Dedifferentiated amniotic fluid mesenchymal stem cell (primary cell): Measurements from ENCODE around the gene PIK3R1.

ENCODE experiments used
- DNase-seq: peaks from one replicate; pipeline ENCODE4 v3.0.0-alpha.2; 2016; ENCODE audit errors: extremely low spot score

PIK3R1 gene

DNA sequence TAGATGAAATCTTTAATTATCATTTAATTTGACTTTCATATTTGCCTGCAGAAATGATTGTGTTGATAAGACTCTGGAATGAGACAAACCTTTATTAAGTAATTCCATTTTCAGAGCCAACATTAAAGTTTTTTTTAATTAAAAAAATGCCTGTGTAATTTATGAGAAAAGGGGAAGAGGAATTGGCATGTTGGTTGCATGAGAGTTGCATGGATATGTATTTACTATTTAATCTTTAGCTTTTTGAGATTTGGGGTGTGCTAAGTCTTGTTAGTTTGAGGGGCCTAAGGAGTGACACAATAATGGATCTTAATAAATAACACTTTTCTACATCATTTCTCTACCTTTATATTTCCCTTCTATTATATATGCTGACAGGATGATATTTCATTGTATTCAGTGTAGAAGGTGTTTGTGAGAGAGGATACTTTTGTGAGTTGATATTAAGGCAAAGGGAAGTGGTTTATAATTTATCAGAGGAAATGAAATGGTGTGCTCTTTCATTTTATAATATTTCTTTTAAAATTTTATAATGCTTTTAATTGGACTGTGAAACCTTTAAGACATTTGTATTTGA is 54.9 kb downstream of the PIK3R1 start:
- no peak for DNase-seq

DNA sequence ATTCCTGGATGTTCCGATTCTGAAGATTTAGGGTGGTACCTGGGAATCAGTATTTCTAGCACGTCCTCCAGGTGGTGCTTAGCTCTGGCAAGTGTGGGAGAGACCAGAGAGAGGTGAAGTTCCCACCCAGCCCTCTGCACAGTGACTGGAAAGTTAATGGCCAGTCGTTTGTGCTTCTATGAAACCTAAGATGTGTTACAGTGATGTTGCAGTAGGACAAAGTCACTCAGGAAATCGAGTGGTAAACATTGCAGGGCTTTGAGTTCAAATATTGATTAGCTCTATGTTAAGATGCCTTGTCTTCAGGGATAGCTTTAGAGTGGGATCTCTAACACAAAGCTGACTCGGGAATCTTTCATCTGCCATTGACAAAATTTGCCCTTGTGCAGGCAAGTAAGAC is 55.6 kb downstream of the PIK3R1 start:
- DNase-seq = no peak

DNA sequence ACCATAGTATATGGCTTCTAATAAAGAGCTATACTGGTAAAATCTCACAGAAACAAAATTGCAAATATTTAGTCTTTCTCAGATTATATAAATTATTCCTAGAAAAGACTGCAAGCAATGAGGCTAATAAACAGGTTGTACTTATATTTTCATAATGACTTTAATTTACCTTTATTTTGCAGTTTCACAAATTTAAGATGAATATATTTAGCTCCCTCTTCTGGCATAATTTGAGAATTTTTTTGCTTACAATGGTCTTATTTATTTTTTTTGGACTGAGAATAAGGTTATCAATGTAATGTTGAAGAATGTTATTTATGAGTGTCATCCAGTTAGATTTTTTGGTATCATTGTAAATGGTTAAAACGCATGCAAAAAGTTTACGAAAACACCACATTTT is 56.7 kb downstream of the PIK3R1 start:
- DNase-seq = peak; percentile 63

DNA sequence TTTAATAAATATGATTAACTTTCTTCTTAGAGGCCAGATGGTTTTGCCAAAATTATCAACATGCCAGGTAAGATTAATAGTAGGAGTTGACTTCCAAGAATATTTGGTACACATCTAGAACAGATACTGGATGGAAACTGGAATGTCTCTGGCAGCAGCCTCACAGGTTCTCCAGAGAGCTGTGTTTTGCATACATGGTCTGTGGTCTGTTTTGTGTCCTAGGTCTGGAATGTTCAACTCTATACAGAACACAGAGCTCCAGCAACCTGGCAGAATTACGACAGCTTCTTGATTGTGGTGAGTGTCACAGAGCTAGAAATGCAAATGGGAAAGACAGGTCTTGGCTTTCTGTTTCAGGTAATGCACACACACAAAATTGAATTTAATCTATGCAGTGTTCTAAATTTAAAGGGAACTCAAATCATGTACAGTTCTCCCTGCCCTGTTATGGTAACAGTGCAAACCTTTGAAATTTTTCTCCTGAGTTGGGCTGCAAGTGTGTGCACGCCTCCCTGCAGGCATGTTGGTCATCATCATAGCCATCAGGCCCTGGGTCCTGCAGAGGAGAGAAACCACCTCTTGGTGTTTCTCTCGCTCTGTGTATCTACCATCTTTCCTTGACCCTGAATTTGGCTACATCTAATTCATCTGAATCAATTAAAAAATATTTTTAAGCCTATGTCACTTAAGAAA is 58.3 kb downstream of the PIK3R1 start:
- DNase-seq = no peak

DNA sequence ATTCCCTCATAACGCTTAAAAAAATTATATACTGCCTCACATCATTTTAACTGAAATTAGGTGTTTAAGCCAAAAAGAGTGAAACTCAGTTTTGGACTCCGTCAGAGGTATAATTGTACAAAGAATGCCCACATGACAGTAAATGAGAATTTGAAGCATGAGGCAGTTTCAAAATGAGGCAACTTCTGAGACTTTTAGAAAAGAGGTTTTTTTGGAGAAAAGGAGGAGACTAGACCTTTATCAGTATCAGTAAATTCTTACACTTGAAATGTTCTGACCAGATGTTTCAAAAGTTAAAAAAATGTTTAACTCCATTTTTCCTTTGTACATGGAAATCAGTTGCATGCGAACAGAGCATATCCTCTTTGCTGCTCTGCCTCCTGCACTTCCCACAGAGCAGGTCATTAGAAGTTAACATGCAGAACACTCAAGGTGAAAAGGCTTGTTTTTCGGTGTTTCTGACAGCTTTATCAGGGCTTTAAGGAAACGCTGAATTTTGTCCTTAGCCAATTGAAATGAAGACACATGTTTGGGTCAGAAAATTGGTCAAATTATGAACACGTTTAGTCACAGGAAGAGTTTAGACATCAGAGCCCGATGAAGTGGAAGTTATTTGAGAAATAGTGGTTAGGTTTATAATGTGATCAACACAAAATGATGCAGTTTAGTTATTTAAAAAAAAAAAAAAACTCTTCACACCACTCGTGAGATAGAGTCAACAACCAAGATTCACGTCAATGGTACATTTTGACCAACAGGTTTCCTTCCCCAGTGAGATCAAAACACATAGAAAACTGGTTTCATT is 59.5 kb downstream of the PIK3R1 start:
- no peak for DNase-seq

DNA sequence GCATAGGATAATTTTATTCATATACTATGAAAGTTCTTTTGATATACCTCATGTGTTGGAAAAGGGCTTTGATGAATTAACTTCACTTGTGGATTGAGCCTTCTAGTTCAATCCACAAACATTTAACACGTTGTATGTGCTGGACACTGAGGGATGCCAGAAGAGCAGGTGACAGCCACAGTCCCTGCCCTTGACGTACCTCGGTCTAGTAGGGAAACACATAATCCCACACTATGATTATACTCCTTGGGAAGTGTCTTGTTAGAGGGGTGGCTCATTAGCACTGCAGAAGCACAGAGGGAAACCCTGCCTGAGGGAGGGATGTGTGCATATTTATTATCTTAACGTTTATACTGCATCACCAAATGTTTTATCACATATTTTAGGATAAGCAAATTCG is 61.2 kb downstream of the PIK3R1 start:
- no peak for DNase-seq

DNA sequence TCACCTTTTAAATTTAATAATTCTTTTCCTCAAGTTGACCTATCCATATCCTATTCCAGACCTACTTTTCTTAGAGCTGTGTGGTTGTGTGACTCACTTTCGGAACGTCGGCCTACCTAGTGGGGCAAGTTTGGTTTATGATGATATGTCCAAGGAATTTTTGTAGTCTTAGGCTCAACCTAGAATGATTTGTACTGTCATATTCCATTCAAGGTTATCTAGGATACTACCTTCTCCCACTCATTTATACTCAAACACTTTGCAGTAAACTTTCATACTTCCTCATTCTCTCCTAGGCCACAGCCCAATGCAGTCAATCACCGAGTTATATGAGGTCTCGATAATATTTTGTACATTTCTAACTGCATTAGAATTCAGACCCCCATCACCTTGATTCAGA is 61.9 kb downstream of the PIK3R1 start:
- no peak for DNase-seq

DNA sequence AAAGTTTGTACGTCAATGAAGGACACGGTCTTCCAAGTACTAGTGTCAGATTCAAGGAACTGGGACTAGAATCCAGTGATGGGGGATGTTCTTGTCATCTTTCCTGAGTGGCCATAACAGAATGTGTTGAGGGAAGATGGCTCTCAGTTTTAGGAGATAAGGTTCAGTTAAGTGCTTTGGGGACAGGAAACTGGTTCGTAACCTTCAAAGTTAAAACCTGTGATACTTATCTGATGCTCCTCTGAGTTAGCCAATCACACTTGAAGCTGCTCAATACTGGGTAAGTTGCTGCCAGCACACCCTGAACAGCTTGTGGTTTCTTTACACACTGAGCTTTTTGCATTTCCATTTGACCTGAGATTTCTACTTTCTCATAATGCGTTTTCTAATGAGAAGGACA is 64.4 kb downstream of the PIK3R1 start:
- no peak for DNase-seq

DNA sequence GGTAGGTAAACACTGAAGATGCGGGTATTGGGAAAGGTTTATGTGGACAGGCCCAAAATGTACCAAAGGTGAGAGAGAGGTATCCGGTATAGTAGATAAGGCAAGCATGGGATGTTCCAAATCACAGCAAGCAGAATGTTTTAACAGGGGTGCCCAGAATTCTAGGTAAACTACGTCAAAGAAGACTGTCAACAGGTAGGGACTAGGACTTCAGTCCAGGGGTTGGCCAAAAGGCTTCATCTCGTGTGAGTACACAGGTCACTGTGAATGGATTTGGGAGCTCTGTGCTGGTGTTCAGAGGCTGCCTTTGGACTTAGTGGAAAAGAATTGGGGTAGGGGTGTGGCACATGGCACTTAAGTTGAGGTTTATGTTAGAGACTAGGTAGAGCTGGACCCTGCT is 66.4 kb downstream of the PIK3R1 start:
- DNase-seq = no peak

DNA sequence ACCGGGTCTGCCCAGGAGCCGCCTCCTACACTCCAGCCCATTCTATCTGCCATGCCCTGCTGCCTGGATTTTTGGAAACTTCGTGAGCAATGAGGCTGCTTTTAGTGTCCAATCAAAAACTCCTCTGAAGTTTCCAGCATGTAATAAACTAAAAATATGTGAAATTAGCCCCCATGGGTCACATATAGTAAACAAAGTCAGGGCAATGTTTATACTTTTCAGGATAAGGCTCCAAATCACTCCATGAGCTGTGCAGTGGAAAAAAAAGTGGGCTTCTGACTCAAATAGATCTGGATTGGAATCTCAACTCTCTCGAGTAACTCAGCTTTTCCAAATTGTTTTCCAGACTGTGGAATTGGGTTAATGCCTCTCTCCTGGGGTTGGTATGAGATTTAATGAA is 68.2 kb downstream of the PIK3R1 start:
- no peak for DNase-seq

DNA sequence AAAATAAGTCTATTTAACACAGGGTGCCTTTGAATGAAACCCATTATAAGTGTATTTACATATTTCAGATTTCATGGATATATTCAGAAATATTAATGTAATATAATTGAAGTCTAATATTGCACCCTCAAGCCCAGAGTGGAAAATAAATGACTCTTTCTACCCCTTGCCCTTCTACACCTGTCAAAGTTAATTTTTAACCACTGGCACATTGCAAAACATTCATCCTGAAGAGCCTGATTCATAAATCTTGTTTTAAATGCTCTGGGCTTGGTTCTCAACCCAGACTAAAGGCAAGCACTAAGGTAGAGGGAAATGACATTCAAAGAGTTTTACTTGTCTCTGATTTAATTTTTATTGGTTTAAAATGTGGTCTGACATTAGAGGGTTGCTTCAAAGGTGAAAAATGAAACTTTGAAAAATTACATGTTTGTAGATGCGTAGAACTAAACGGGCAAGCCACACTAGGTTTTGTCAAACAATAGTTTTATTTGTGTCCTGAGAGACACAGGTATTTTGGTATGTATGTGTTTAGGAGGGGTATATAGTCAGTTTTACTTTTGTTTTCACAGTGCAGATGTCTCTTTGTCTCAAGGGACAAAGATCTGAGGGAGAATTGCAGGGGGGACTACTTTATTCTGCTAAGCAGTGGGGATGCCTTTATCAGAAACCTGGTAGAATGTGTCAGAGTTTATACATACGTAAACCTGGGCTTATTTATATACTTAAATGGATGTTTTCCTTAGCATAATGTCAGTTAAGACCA is 69.7 kb downstream of the PIK3R1 start:
- no peak for DNase-seq

DNA sequence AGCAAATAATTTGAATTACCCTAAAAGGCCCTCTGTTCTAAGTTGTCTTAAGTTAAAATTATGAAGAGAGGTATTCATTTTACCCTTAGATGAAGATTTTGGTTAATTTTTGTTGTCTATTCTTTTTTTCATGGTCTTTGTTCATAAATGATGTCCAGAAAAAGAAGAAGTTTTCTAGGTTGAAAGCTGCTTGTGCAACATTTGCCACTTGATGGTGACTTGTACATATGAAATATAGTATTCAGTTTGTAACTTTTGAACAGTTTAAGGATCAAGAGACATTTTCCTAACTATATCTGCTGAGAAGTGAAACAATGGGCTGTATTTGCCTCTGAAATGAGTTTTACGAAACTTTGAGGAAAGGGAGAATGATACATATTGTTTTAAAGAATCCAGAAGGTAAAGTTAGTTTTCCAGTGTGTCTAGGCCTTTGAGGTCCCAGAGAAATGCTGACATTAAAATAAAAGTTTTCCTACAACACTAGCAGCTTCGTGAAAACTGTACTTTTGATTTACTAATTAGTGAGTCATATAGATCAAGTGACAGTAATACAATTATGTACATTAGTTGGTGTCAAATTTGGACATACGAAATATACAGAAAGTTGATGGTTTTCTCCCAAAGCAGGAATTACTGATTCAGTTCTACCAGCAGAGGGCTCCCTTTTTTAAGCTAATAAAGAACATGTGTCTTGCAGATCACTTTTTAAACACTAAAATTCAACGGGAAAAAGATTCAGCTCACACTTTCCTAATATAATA is 70.5 kb downstream of the PIK3R1 start:
- DNase-seq = peak; percentile 80

DNA sequence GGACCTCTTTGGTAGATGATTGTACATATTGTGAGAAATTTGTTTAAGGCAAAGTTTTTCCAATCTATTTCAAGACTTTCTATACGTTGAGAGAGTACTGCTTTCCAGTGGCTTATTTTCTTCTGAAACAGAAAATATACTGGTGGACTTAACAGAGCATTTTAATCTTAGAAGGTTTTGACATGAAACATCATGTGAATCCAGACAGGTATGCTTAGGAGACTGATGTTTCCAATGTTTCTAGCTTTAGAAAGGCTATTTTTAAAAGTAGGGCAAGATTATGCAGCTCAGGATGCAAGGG is 71.0 kb downstream of the PIK3R1 start:
- no peak for DNase-seq

DNA sequence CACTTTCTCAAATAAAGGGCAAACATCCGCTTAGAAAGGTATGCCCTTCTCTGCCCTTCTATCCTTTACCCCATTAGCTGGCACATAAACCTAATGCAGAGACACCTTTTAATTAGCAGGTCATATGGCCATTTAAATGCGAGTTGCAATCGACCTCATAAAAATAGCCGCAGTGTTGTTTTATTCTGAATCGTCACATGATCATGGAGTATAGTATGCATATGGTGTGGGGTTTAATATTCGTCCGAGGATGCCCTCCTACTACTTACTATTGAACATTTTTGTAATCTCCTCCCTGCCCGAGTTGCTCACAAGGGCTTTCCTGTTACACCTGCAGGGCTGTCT is 72.0 kb downstream of the PIK3R1 start:
- no peak for DNase-seq

DNA sequence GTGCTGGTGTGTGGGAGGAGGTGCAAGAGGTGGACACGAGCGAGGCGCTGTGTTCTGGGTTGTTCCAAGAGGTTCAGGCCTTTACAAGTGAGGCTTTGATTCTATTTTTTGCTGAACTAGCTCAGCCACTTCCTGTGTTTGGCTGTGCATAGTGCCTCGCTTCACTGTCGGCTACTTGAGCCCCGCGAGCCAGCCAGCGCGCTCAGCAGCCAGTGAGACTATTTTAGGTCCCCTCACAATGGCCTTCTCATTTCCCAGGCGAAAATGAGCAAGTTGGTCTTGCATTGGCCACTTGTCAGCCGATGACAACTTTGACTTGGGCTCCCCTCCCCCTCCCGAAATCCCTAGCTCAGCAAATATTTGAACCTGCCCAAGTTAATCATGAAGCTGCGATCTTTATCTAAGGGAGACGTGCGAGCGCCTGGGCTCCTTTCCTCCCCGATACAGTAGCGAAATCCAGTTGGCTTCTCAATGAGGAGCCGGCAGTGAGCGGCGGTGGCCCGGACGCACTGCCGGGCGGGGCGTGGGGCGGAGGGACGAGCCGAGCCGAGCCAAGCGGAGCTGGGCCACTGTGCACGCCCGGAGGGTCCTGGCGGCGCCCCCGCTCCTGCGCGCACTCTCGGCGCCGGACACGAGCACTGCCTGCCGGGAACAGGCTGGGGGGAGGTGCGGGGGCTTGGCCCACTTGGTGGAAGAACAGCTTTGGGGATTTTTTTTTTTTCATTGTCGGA is 72.6 kb downstream of the PIK3R1 start:
- DNase-seq = no peak

DNA sequence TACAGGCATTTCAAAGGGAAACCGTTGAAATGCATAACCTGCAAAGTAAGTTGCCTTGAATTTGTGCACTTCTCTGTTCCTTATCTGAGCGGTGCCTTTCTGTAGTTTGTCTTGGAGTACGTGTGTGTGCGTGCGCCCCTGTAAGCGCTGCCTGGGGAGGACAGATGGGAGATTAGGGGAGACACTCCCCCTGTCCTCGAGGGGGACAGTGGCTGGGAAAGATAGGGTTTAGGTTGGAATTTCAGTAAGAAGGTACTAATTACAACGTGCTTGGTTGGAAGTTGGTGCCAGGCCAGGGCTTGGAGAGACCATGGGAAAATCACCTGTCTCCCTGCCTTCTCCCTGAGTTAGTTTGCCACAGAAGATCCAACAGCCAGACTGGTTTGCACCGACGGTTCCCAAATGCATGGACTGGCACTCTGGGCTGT is 73.2 kb downstream of the PIK3R1 start:
- DNase-seq = no peak

DNA sequence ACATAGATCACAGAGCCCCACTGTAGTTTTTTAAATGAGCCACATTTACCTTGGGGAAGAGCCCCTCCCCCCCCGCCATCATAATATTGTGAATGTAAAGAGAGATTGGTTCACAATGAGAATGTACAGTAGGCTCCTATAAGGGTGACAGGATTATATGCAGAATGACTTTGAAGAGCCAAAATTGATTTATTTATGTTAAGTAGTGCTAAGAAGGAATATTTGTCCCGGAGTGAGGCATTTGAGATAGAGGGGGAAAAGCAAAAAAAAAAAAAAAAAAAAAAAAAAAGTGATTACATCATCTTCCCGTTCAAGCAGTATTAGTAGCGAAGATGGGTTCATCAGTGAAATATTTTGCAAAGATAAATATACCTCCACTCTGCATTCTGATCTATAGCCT is 73.9 kb downstream of the PIK3R1 start:
- no peak for DNase-seq

DNA sequence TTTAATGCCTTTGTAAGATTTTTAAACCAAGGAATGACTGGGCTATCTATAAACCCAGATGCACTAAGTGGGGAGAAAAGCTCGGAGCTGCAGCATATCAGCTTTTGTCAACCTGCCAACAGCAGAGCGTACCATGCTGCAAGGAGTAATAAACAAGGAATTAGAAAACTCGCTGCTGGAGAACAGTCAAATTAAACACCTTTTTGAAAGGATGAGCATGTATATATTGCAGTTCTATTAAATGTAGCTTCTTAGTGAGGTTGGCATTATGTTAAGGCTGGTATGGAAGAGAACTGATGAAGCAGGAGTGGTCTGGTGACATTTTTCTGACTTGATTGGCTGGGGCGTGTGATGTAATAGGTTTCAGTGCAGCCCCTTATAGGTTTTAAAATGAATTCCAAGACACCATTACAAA is 74.7 kb downstream of the PIK3R1 start:
- DNase-seq = no peak

DNA sequence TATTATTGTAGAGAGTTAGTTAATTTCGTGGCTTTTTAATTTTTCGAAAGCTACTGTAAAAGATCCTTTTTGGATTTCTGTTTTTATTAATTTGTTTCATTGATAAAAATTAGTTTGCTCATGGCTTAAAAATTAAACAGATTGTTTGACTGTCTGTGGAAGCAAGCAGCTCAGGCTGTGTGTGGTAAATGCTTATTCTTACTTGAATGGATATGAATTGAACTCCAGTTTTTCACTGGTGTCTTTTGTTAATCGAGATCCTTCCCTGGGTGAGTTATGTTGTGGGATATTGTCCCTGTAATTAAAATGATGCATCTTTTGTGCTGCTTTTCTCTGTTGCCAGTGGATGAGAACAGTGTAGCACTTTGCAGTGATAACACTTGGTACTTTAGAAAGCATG is 75.3 kb downstream of the PIK3R1 start:
- DNase-seq = no peak

DNA sequence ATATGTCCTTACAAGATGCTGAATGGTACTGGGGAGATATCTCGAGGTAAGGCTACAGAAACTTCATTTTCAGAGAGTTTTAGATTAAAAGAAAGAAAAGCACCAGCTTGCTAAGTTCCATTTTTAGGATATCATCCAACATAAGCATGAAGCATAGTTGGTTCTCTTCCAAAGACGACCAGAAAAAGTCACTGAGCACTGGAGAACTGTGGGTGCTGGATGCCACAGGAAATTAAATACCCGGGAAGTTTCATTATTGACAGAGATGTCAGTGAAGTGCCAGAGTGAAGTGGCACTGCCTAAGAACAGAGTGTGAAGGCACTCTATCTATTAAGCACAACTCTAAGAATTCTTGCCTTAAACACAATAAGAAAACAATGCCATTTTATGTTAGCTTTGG is 76.8 kb downstream of the PIK3R1 start:
- DNase-seq = peak; percentile 22

DNA sequence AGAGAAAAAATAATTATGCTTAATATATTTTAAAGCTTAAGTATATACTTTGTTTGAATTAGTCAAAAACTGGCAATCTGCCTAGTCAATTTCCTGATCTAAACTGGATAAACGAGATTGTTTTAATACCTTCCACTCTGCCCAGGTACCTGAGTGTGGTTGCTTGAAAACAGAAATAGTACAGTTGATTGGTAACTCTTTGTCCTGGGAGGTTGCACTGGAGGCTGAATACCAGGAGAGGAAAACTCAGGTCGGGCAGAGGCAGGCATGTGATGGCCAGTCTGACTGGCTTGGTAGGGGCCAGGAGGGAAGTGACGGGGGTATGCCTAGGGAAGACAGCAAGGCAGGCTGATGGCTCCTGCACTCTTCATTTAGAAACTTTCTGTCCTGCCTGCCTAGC is 80.2 kb downstream of the PIK3R1 start:
- DNase-seq = no peak
